ENCODE measurements around the gene SOCS2. TPM values are rescaled to one million over a fixed set of nuclear protein-coding genes. Genes with fewer than 3 reads are reported as not detected.
"Not testable (repeated sequence)": the region's sequence is repeated elsewhere in the genome, so short reads cannot be mapped to it uniquely, and the experiment has no call there.

SOCS2 gene
- polyA plus RNA-seq, 3 donors = 6.8 to 48.3 (median 47.7) TPM

- H3K27ac ChIP-seq (ENCODE audit: low read depth, low read length) = no peak overlapping the region
- WGBS, 3 donors = 88 to 90% (median 89%) methylated on average over 8 of the region's 8 CpGs
These were observed 46.5 kb downstream of the SOCS2 start for GRCh38 chr12:93618891-93619410.

- H3K27ac ChIP-seq (ENCODE audit: low read depth, low read length) = no peak overlapping the region
- WGBS, 3 donors = 83 to 91% (median 88%) methylated on average over 2 of the region's 2 CpGs
These were observed 49.5 kb downstream of the SOCS2 start for GRCh38 chr12:93621986-93622385.

- WGBS, 3 donors = 72 to 77% (median 72%) methylated on average over 2 of the region's 2 CpGs
- no peak overlapping the region for H3K27ac ChIP-seq (ENCODE audit: low read depth, low read length)
These were observed 50.0 kb downstream of the SOCS2 start for GRCh38 chr12:93622485-93622884.

- 45 to 68% (median 58%) methylated on average over 2 of the region's 2 CpGs for WGBS, 3 donors
- no peak overlapping the region for H3K27ac ChIP-seq (ENCODE audit: low read depth, low read length)
These were observed 52.3 kb downstream of the SOCS2 start for GRCh38 chr12:93624595-93625294.

GRCh38 chr12:93625295-93625645 lies 52.8 kb downstream of the SOCS2 start:
- not testable (repeated sequence) for H3K27ac ChIP-seq (ENCODE audit: low read depth, low read length)
- WGBS, 3 donors = 76 to 90% (median 86%) methylated on average over 8 of the region's 8 CpGs

- WGBS, 3 donors = 86 to 91% (median 89%) methylated on average over 4 of the region's 4 CpGs
- no peak overlapping the region for H3K27ac ChIP-seq (ENCODE audit: low read depth, low read length)
These were observed 53.7 kb downstream of the SOCS2 start for GRCh38 chr12:93626160-93626559.

Other genes with a start within 250 kb of the SOCS2 start
- gene NUDT4, start 194.8 kb upstream of the SOCS2 start, polyA plus RNA-seq = 10 to 100 TPM; 20.3 to 46.4 (median 30.4) TPM
- gene UBE2N, start 130.7 kb upstream of the SOCS2 start, polyA plus RNA-seq = 10 to 100 TPM; 20.0 to 78.5 (median 70.6) TPM
- 10 to 100 TPM; 14.7 to 24.0 (median 21.9) TPM for gene MRPL42, start 105.2 kb upstream of the SOCS2 start, polyA plus RNA-seq
- 10 to 100 TPM; 10.9 to 14.6 (median 13.0) TPM for gene CRADD, start 104.7 kb downstream of the SOCS2 start, polyA plus RNA-seq